HepG2 (cell line): ENCODE data around the gene NDUFA5. TPM values are rescaled to one million over a fixed set of nuclear protein-coding genes. Genes with fewer than 3 reads are reported as not detected.
A peak's percentile ranks its signal among the peaks of the same experiment; 100 is the strongest.

Experiments
- CCDC6 ChIP-seq: sonication (generic); formaldehyde crosslinking; IDR thresholded peaks from 2 replicates; pipeline ENCODE4 v1.8.1; 2022; ENCODE audit warnings: mild to moderate bottlenecking, missing genetic modification reagents, moderate library complexity
- EZH2 ChIP-seq: conservative IDR thresholded peaks from 2 replicates; pipeline ENCODE4 v1.6.1; 2012; ENCODE audit warnings: mild to moderate bottlenecking, low read depth, low read length, moderate library complexity
- GATA4 ChIP-seq: sonication (generic); IDR thresholded peaks from 2 replicates; pipeline ENCODE4 v1.6.1; 2016; ENCODE audit warnings: antibody characterized with exemption, low read depth, borderline replicate concordance
- HDAC2 ChIP-seq: sonication (generic); formaldehyde crosslinking; IDR thresholded peaks from 2 replicates; pipeline ENCODE4 v1.4.0; 2020; ENCODE audit warnings: missing genetic modification reagents
- ISX ChIP-seq: sonication (generic); formaldehyde crosslinking; conservative IDR thresholded peaks from 2 replicates; pipeline ENCODE4 v1.5.0; 2020; ENCODE audit warnings: missing genetic modification reagents
- KLF6 ChIP-seq: IDR thresholded peaks from 2 replicates; pipeline ENCODE4 v1.8.0; 2016; ENCODE audit warnings: missing biosample characterization, missing genetic modification reagents
- MAFF ChIP-seq: IDR thresholded peaks from 2 replicates; pipeline ENCODE4 v1.6.1; 2011; ENCODE audit warnings: low read depth, low read length, improper control_type of control experiment
- NFIB ChIP-seq: sonication (generic); formaldehyde crosslinking; IDR thresholded peaks from 2 replicates; pipeline ENCODE4 v1.9.0; 2021; ENCODE audit warnings: missing genetic modification reagents, mild to moderate bottlenecking, borderline replicate concordance
- NR2C2 ChIP-seq: sonication (generic); formaldehyde crosslinking; IDR thresholded peaks from 2 replicates; pipeline ENCODE4 v1.4.0; 2020; ENCODE audit warnings: missing genetic modification reagents, mild to moderate bottlenecking, moderate library complexity, borderline replicate concordance
- ONECUT2 ChIP-seq: sonication (generic); formaldehyde crosslinking; IDR thresholded peaks from 2 replicates; pipeline ENCODE4 v1.4.0; 2020; ENCODE audit warnings: missing genetic modification reagents
- SMARCC2 ChIP-seq: fragments of 450-650 bp; IDR thresholded peaks from 2 replicates; pipeline ENCODE4 v1.6.1; 2017; ENCODE audit warnings: antibody characterized with exemption, mild to moderate bottlenecking
- U2AF1 ChIP-seq: fragments of 200-400 bp; formaldehyde crosslinking; optimal IDR thresholded peaks from 2 replicates; pipeline ENCODE3; 2017; ENCODE audit warnings: mild to moderate bottlenecking, low read depth, low read length
- ZFP36L2 ChIP-seq: sonication (generic); formaldehyde crosslinking; IDR thresholded peaks from 2 replicates; pipeline ENCODE4 v1.4.0; 2020; ENCODE audit warnings: missing genetic modification reagents
- ZSCAN31 ChIP-seq: sonication (generic); formaldehyde crosslinking; IDR thresholded peaks from 2 replicates; pipeline ENCODE4 v1.5.0; 2020; ENCODE audit warnings: low read depth, mild to moderate bottlenecking, missing genetic modification reagents
- polyA plus RNA-seq, 8 experiments: library from polyadenylated mRNA; depleted of rRNA in 3 of 8; stranded (reverse) in 7 of 8; unstranded in 1 of 8; fragments of >200 nt; fragmentation: Illumina TruSeq in 4 of 8; extraction: Trizol in 4 of 8; gene quantifications; 2 replicates each; pipeline versions ENCODE4 v1.2.1 to v1.2.3, GENCODE V29; 2011 to 2016; ENCODE audit warnings: low read depth in 4 of 8, missing spikeins in 1 of 8, mixed read lengths in 1 of 8; ENCODE audit not compliant: insufficient read depth in 1 of 8
- total RNA-seq, 5 experiments: library from RNA; depleted of rRNA; stranded (reverse); fragments of >200 nt; fragmentation: Illumina TruSeq; extraction: Trizol; gene quantifications; 2 replicates each; pipeline ENCODE4 v1.2.3, GENCODE V29; 2016; ENCODE audit warnings: low read depth in 1 of 5
- TF ChIP-seq, protein P1 (sequence below): sonication (generic); formaldehyde crosslinking; IDR thresholded peaks from 2 replicates; pipeline ENCODE4 v1.4.0; 2020; ENCODE audit warnings: missing genetic modification reagents
- TF ChIP-seq, protein P2 (sequence below), 2 experiments: sonication (generic) in 1 of 2; formaldehyde crosslinking in 1 of 2; IDR thresholded peaks; 2 replicates each; pipeline versions ENCODE4 v1.6.1 to v1.9.0; 2014 to 2022; ENCODE audit warnings: antibody characterized with exemption in 1 of 2, borderline replicate concordance in 1 of 2, inconsistent platforms in 1 of 2, low read depth in 1 of 2, missing genetic modification reagents in 1 of 2
- TF ChIP-seq, protein P3 (sequence below): IDR thresholded peaks from 2 replicates; pipeline ENCODE4 v1.6.1; 2016; ENCODE audit warnings: low read depth, borderline replicate concordance
- TF ChIP-seq, protein P4 (sequence below): sonication (generic); formaldehyde crosslinking; IDR thresholded peaks from 2 replicates; pipeline ENCODE4 v1.8.1; 2022; ENCODE audit warnings: low read depth, mild to moderate bottlenecking, missing genetic modification reagents

The NDUFA5 gene
- total and polyA plus RNA-seq, 2 of the 13 experiments (the other 11 are each of a cell fraction or from before 2014, with no cell fraction given) = 16.9 to 55.9 TPM

DNA sequence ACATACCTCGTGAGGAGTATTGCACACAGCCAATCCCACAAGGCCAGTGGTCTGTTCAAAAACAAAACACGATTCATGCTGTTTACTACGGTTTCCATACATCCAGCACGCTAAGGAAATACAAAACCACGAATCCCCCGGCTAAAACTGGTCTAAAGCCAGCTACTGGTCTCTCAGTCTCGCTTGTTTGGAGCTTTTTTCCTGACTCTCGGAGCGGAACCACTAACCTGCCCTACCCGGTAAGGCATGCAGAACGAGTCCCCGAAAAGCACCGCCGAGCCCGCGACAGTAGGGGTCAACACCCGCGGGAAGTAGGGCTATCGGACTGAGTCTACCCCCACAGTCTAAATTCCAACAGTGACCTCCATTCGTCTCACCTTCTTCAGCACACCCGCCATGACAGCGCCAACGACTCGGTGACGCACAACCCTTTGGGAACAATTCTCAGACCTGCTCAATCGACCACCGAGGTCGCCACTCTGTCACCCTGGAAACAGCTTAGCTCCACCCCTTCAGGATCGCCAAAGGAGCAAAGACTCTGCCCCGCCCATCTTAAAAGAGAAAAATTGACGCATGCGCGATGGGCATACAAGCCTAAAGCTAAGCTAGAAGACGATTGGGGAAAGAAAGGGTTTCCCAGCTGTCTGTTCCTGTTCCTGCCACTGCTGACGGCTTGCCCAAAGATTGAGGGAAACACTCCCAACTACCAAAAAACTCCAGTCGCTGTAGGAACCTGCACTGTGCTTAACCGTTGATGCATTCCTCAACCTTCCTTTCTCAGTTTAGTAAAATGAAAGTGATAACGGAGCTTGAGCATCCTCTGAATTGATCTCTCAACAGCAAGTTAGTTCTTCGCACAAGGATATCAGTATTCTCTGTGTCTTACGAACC lies at the start of gene NDUFA5 (continued):
- TF ChIP-seq EZH2 (no peak), SMARCC2 (no peak), ZSCAN31 (no peak), CCDC6 (no peak), GATA4 (no peak), HDAC2 (CRISPR knock-in tag) (peak; percentile 55; the same call in 1 of the 2 replicates), KLF6 (CRISPR knock-in tag) (no peak), ISX (CRISPR knock-in tag) (no peak), ONECUT2 (CRISPR knock-in tag) (no peak), ZFP36L2 (CRISPR knock-in tag) (no peak), NFIB (CRISPR knock-in tag) (no peak), MAFF (no peak), NR2C2 (CRISPR knock-in tag) (peak; percentile 60; the same call in 1 of the 2 replicates), U2AF1 (no peak)
- TF ChIP-seq, protein P1, sequence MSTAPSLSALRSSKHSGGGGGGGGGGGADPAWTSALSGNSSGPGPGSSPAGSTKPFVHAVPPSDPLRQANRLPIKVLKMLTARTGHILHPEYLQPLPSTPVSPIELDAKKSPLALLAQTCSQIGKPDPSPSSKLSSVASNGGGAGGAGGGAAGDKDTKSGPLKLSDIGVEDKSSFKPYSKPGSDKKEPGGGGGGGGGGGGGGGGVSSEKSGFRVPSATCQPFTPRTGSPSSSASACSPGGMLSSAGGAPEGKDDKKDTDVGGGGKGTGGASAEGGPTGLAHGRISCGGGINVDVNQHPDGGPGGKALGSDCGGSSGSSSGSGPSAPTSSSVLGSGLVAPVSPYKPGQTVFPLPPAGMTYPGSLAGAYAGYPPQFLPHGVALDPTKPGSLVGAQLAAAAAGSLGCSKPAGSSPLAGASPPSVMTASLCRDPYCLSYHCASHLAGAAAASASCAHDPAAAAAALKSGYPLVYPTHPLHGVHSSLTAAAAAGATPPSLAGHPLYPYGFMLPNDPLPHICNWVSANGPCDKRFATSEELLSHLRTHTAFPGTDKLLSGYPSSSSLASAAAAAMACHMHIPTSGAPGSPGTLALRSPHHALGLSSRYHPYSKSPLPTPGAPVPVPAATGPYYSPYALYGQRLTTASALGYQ (CRISPR knock-in tag) = no peak
- TF ChIP-seq, protein P2, sequence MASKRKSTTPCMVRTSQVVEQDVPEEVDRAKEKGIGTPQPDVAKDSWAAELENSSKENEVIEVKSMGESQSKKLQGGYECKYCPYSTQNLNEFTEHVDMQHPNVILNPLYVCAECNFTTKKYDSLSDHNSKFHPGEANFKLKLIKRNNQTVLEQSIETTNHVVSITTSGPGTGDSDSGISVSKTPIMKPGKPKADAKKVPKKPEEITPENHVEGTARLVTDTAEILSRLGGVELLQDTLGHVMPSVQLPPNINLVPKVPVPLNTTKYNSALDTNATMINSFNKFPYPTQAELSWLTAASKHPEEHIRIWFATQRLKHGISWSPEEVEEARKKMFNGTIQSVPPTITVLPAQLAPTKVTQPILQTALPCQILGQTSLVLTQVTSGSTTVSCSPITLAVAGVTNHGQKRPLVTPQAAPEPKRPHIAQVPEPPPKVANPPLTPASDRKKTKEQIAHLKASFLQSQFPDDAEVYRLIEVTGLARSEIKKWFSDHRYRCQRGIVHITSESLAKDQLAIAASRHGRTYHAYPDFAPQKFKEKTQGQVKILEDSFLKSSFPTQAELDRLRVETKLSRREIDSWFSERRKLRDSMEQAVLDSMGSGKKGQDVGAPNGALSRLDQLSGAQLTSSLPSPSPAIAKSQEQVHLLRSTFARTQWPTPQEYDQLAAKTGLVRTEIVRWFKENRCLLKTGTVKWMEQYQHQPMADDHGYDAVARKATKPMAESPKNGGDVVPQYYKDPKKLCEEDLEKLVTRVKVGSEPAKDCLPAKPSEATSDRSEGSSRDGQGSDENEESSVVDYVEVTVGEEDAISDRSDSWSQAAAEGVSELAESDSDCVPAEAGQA (IDR thresholded peaks at IDR 0.05; ENCODE audit: low read depth) = peak; percentile 85
- TF ChIP-seq, protein P2 (CRISPR knock-in tag; IDR thresholded peaks at IDR 0.05; ENCODE audit: borderline replicate concordance) = no peak
- TF ChIP-seq, protein P3, sequence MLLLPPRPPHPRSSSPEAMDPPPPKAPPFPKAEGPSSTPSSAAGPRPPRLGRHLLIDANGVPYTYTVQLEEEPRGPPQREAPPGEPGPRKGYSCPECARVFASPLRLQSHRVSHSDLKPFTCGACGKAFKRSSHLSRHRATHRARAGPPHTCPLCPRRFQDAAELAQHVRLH (CRISPR knock-in tag) = peak; percentile 74
- TF ChIP-seq, protein P4, sequence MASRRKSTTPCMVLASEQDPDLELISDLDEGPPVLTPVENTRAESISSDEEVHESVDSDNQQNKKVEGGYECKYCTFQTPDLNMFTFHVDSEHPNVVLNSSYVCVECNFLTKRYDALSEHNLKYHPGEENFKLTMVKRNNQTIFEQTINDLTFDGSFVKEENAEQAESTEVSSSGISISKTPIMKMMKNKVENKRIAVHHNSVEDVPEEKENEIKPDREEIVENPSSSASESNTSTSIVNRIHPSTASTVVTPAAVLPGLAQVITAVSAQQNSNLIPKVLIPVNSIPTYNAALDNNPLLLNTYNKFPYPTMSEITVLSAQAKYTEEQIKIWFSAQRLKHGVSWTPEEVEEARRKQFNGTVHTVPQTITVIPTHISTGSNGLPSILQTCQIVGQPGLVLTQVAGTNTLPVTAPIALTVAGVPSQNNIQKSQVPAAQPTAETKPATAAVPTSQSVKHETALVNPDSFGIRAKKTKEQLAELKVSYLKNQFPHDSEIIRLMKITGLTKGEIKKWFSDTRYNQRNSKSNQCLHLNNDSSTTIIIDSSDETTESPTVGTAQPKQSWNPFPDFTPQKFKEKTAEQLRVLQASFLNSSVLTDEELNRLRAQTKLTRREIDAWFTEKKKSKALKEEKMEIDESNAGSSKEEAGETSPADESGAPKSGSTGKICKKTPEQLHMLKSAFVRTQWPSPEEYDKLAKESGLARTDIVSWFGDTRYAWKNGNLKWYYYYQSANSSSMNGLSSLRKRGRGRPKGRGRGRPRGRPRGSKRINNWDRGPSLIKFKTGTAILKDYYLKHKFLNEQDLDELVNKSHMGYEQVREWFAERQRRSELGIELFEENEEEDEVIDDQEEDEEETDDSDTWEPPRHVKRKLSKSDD (CRISPR knock-in tag) = peak; percentile 81; the same call in 1 of the 2 replicates
